Measurements from ENCODE around the gene EIF4A3.
A peak's percentile ranks its signal among the peaks of the same experiment; 100 is the strongest.

The EIF4A3 gene

DNA sequence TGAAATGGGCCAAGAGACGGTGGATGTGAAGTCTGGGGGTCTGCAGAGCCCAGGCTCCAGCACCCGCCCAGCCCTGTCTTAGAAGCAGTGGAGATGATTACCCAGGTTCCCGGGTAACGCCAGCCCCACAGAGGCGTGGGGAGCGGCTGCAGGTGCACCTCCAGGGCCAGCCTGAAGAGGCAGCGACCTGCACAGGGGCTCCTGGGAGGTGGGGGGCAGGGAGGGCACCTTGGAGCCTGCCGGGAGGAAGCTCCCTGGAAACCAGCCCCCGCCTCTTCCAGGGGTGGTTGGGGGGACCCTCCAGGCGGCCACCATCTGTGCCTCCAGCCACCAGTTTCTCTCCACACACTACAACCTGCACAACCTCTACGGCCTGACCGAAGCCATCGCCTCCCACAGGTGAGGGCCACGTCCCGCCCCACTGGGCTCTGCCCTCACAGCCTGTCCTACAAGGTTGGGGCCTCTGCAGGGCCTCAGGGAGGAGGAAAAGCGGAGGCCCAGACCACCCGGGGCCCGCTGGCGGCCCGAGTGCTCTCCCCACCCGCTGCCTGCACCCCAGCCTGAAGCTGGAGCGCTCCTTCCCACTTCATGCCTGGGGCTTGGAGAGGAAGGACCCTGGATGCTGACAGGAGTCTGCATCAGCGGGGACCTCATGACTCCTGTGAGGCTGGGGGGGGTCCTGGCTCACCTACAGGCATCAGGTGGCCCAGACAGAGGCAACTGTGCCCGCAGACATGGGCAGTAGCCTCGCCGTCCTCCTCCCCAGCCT is 35.0 kb downstream of the EIF4A3 start:
- no peak for DNase-seq

DNA sequence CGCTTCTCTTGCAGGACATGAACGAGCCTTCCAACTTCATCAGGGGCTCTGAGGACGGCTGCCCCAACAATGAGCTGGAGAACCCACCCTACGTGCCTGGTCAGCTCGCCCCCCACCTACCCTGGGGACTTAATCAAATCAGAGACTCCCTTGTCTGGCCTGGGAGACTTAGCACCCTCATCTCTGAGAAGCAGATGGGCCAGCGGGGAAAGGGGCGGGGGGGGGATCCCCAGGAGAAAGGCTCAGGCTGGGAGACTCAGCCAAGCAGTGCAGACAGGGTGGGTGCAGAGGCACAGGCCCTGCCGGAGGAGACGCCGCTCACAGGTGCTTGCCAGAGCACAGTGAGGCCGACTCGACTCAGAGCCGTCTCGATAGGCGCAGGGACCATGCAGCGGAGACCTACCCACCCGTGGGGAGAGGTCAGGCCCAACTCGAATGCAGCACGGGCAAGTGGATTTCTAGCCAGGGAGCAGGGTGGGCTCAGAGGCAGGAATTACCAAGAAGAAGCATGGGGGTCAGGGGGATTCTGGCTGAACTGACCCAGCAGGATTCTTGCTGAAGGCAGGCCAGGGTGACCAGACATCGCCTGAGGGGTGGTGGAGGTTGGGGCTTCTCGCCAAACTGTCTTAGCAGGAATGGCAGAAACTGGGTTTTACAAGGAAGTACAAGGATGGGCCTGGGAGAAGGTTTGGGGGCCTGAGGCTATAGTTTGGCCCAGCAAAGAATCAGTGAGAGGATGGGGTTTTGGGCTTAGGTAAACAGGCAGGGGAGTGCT is 35.8 kb downstream of the EIF4A3 start:
- no peak for DNase-seq

DNA sequence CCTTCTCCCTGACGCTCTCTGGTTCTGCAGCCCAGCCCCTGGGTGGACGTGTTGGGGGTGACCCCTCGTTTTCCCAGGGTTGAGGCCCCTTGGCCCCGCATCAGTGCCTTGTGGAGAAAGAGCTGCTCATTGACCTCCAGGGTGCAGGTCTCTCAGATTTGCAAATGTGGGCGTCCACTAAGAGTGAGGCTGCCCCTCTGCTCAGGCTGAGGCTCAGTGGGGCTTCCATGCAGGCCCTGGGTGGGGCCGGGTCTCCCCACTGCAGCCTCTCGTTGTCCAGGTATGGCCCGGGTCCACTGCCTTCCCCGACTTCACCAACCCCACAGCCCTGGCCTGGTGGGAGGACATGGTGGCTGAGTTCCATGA is 36.5 kb downstream of the EIF4A3 start:
- DNase-seq: no peak

DNA sequence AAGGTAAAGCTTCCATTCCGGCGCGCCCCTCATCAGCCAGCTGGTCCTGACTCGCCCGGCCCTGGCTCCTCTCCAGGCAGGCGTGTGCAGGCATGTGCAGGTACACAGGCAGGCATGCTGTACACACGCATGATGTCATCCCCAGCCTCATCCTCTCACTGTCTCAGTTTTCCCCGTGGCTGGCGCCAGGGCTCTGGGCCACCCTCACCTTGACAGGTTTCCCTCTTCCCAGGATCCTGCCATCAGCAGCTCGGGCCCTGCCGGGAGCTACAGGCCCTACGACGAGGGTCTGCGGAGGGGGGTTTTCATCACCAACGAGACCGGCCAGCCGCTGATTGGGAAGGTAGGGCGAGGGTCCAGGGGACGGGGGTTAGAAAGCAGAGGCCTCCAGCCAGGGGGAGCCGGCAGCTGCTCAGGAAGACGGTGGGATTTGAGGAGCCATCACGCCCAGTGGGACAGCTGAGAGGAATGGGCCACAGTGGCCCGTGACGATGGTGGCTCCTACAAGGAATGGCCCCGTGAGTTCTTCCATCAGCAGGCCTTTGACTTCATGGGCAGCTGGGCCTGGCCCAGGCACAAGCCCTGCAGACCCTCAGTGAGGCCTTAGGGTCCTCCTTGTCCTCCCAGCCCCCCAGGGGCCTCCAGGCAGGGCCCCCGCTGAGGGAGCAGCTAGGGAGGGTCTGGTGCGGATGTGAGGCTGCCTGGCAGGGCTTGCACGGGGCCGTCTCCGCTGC is 37.0 kb downstream of the EIF4A3 start:
- no peak for DNase-seq

DNA sequence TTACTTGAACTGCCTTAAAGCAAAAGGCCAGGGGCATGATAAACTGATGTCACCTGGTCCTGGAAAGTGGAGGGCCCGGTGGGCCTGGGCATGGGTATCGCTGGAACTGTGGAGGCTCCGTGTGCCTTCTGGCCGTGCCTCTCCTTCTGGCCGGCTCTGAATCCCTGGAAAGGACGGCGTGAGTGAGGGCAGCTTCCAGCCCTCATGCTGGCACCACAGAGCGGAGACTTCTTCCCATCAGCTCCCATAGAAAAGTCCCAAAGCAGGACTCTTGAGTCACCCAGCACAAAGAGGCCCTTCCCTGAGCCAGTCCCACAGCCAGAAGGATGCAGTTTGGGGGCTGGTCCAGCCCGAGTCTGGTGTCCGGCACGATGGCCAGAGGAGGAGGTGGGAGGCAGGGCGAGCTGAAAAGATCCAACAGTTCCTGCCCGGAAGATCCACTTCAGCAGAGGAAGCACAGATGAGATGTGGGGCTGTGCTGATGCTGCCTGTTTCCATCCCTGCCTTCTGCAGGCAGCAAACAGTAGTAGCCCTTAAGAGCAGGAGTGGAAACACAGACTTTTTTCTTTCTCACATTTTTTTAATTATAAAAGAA is 37.8 kb downstream of the EIF4A3 start:
- no peak for DNase-seq

DNA sequence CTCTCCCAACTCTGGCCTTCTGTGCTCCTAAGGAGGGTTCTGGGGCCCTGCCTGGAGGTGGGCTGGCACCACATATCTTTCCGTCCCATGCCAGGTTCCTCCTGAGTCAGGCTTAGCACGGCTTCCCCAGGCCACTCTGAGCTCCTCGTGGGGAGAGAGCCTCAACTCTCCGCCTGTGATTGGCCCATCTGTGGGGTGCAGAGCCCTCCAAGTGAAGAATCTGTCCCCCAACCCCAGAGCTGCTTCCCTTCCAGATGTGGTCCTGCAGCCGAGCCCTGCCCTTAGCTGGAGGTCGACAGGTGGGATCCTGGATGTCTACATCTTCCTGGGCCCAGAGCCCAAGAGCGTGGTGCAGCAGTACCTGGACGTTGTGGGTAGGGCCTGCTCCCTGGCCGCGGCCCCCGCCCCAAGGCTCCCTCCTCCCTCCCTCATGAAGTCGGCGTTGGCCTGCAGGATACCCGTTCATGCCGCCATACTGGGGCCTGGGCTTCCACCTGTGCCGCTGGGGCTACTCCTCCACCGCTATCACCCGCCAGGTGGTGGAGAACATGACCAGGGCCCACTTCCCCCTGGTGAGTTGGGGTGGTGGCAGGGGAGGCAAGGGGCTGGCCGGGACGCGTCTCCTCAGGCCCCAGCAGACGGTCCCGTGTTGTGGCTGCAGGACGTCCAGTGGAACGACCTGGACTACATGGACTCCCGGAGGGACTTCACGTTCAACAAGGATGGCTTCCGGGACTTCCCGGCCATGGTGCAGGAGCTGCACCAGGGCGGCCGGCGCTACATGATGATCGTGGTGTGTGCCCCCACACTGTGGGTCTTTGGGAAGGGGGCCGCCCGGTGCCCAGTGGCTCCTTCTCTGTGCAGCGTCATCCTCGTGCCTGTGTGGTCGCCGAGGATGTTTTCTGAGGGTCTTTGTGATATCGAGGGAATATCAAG is 38.6 kb downstream of the EIF4A3 start:
- no peak for DNase-seq

DNA sequence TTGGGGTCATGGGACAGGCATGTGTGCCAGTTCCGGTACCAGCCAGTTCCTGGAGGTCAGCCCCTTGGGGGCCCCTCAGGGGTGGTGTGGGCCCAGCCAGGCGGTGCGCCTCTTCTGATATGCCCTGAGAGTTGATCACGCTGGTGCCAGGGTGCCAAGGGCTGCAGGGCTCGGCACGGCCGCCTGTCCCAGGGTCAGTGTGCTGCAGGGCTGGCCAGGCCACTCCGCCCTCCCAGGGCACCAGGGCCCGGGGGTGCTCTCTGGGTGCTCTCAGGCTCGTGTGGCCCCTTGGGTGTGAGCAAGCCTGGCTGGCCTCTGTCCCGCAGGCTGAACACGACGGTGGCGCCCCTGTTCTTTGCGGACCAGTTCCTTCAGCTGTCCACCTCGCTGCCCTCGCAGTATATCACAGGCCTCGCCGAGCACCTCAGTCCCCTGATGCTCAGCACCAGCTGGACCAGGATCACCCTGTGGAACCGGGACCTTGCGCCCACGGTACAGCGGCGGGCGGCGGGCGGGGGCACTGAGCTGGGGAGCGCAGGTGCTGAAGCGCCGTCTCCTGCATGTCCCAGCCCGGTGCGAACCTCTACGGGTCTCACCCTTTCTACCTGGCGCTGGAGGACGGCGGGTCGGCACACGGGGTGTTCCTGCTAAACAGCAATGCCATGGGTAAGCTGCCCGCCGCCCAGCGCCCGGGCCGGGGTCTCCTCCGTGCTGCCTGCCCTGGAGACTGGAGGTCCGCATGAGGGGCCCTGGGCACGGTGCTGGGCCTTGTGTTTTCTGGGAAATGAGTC is 39.5 kb downstream of the EIF4A3 start:
- DNase-seq: no peak

DNA sequence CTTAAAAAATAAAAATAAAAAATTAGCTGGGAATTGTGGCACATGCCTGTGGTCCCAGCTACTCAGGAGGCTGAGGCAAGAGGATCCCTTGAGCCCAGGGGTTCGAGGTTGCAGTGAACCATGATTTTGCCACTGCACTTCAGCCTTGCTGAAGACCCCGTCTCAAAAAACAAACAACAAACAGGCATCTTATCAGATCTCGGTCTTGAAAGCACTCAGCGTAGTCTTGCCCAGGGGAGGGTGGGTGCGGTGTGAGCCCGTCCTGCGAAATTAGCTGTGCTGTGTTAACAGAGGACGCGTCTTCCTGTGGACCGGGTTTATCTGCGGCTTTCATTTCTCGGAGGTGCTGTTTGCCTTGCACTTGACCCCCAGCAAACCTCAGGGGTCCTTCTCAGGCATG is 40.2 kb downstream of the EIF4A3 start:
- DNase-seq: no peak

DNA sequence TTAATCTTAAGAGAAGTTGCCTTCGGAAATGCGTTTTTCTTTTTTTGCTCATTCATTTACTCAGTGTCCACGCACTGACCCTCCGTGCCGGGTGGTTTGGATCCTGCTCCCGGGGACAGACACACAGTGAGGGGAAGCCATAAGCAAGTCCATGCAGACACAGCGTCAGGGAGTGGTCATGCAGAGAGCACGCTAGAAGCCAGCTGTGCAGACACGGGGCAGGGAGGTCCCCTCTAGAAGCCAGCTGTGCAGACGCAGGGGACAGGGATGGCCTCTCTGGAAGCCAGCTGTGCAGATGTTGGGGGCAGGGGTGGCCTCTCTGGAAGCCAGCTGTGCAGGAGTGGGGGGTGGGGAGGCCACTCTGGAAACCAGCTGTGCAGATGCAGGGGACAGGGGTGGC is 40.8 kb downstream of the EIF4A3 start:
- DNase-seq: no peak

DNA sequence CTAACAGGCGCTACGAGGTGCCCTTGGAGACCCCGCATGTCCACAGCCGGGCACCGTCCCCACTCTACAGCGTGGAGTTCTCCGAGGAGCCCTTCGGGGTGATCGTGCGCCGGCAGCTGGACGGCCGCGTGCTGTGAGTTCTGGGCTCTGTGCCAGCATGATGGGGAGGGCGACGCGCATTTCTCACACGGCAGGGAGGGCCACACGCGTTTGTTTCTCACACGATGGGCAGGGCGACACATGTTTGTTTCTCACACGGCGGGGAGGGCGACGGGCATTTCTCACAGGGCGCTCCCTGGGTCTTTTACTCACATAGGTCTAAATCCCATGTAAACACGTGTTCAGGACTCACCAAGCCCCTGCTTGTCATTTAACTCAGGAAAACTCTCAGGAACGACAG is 41.2 kb downstream of the EIF4A3 start:
- no peak for DNase-seq

DNA sequence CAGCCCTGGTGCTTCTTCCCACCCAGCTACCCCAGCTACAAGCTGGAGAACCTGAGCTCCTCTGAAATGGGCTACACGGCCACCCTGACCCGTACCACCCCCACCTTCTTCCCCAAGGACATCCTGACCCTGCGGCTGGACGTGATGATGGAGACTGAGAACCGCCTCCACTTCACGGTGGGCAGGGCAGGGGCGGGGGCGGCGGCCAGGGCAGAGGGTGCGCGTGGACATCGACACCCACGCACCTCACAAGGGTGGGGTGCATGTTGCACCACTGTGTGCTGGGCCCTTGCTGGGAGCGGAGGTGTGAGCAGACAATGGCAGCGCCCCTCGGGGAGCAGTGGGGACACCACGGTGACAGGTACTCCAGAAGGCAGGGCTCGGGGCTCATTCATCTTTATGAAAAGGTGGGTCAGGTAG is 42.0 kb downstream of the EIF4A3 start:
- no peak for DNase-seq

DNA sequence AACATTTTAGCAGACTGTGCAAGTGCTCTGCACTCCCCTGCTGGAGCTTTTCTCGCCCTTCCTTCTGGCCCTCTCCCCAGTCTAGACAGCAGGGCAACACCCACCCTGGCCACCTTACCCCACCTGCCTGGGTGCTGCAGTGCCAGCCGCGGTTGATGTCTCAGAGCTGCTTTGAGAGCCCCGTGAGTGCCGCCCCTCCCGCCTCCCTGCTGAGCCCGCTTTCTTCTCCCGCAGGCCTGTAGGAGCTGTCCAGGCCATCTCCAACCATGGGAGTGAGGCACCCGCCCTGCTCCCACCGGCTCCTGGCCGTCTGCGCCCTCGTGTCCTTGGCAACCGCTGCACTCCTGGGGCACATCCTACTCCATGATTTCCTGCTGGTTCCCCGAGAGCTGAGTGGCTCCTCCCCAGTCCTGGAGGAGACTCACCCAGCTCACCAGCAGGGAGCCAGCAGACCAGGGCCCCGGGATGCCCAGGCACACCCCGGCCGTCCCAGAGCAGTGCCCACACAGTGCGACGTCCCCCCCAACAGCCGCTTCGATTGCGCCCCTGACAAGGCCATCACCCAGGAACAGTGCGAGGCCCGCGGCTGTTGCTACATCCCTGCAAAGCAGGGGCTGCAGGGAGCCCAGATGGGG is 42.5 kb downstream of the EIF4A3 start:
- no peak for DNase-seq

DNA sequence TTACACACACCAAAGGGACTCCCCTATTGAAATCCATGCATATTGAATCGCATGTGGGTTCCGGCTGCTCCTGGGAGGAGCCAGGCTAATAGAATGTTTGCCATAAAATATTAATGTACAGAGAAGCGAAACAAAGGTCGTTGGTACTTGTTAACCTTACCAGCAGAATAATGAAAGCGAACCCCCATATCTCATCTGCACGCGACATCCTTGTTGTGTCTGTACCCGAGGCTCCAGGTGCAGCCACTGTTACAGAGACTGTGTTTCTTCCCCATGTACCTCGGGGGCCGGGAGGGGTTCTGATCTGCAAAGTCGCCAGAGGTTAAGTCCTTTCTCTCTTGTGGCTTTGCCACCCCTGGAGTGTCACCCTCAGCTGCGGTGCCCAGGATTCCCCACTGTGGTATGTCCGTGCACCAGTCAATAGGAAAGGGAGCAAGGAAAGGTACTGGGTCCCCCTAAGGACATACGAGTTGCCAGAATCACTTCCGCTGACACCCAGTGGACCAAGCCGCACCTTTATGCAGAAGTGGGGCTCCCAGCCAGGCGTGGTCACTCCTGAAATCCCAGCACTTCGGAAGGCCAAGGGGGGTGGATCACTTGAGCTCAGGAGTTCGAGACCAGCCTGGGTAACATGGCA is 43.4 kb downstream of the EIF4A3 start:
- DNase-seq: no peak

DNA sequence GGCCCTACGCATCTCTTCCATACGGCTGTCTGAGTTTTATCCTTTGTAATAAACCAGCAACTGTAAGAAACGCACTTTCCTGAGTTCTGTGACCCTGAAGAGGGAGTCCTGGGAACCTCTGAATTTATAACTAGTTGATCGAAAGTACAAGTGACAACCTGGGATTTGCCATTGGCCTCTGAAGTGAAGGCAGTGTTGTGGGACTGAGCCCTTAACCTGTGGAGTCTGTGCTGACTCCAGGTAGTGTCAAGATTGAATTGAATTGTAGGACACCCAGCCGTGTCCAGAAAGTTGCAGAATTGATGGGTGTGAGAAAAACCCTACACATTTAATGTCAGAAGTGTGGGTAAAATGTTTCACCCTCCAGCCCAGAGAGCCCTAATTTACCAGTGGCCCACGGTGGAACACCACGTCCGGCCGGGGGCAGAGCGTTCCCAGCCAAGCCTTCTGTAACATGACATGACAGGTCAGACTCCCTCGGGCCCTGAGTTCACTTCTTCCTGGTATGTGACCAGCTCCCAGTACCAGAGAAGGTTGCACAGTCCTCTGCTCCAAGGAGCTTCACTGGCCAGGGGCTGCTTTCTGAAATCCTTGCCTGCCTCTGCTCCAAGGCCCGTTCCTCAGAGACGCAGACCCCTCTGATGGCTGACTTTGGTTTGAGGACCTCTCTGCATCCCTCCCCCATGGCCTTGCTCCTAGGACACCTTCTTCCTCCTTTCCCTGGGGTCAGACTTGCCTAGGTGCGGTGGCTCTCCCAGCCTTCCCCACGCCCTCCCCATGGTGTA is 44.1 kb downstream of the EIF4A3 start:
- DNase-seq: no peak

DNA sequence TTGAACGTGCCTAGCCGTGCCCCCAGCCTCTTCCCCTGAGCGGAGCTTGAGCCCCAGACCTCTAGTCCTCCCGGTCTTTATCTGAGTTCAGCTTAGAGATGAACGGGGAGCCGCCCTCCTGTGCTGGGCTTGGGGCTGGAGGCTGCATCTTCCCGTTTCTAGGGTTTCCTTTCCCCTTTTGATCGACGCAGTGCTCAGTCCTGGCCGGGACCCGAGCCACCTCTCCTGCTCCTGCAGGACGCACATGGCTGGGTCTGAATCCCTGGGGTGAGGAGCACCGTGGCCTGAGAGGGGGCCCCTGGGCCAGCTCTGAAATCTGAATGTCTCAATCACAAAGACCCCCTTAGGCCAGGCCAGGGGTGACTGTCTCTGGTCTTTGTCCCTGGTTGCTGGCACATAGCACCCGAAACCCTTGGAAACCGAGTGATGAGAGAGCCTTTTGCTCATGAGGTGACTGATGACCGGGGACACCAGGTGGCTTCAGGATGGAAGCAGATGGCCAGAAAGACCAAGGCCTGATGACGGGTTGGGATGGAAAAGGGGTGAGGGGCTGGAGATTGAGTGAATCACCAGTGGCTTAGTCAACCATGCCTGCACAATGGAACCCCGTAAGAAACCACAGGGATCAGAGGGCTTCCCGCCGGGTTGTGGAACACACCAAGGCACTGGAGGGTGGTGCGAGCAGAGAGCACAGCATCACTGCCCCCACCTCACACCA is 44.8 kb downstream of the EIF4A3 start:
- DNase-seq: peak; percentile 46 to 56

DNA sequence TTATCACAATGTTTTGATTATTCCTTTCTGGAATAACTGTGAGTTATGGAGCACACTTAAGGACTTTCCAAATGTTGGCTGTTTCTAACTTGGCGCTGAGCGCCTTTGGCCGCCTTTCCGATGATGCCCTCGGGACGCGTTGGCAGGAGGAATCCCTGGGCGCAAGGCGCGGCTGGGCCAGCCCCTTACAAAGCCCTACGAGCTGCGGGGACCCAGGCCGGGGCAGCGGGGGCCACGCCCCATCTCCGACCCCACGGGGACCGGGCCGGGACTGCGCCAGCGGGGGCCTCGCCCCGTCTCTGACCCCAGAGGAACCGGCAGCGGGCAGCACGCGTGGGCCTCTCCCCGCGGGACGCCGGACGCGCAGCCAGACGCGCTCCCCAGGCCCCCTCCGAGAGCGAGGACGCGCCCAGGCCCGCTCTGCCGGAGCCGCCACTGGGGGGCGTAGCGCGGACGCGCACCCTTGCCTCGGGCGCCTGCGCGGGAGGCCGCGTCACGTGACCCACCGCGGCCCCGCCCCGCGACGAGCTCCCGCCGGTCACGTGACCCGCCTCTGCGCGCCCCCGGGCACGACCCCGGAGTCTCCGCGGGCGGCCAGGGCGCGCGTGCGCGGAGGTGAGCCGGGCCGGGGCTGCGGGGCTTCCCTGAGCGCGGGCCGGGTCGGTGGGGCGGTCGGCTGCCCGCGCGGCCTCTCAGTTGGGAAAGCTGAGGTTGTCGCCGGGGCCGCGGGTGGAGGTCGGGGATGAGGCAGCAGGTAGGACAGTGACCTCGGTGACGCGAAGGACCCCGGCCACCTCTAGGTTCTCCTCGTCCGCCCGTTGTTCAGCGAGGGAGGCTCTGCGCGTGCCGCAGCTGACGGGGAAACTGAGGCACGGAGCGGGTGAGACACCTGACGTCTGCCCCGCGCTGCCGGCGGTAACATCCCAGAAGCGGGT is 45.6 kb downstream of the EIF4A3 start, which contains the start of gene GAA:
GAA (plus strand) TSS at position 571 of the 935 bp plus-strand sequence. CDS start 3,006 bp downstream, outside the sequence.
- DNase-seq: peak; percentile 71 to 91

DNA sequence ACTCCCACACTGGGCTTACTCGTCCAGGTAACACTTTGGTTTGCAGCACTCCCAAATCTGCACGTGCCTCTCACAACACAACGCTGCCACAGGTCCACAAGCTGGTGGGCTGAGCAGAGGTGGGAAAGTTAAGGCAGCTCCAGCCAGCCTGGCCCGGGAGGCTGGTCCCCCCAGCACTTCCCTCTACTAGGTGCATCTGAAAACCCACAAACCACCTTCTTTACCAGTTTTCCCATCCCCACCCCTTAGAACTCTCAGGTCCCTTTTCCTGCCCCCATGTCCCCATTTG is 46.9 kb downstream of the EIF4A3 start:
- DNase-seq: no peak
